HepG2 (cell line): ENCODE data around the gene ACP1. TPM values are rescaled to one million over a fixed set of nuclear protein-coding genes. Genes with fewer than 3 reads are reported as not detected.

Experiments used
- ATF7 ChIP-seq, 2 experiments: fragments of 450-650 bp in 1 of 2; sonication (generic) in 1 of 2; formaldehyde crosslinking in 1 of 2; IDR thresholded peaks; 2 replicates each; pipeline versions ENCODE4 v1.4.0 to v1.6.1; 2016 to 2020; ENCODE audit warnings: antibody characterized with exemption in 1 of 2, mild to moderate bottlenecking in 1 of 2, missing genetic modification reagents in 1 of 2
- BCL3 ChIP-seq: sonication (generic); formaldehyde crosslinking; IDR thresholded peaks from 2 replicates; pipeline ENCODE4 v1.5.1; 2020; ENCODE audit warnings: mild to moderate bottlenecking, missing genetic modification reagents, moderate library complexity
- DMAP1 ChIP-seq: IDR thresholded peaks from 2 replicates; pipeline ENCODE4 v1.6.1; 2016
- GPN1 ChIP-seq: sonication (generic); formaldehyde crosslinking; IDR thresholded peaks from 2 replicates; pipeline ENCODE4 v1.5.1; 2020; ENCODE audit warnings: missing genetic modification reagents, borderline replicate concordance
- KDM2A ChIP-seq: sonication (generic); formaldehyde crosslinking; IDR thresholded peaks from 2 replicates; pipeline ENCODE4 v1.4.0; 2020; ENCODE audit warnings: low read depth, missing genetic modification reagents, borderline replicate concordance
- NCOA1 ChIP-seq: sonication (generic); formaldehyde crosslinking; IDR thresholded peaks from 2 replicates; pipeline ENCODE4 v1.9.0; 2021; ENCODE audit warnings: missing genetic modification reagents
- RBM22 ChIP-seq: fragments of 200-400 bp; formaldehyde crosslinking; optimal IDR thresholded peaks from 2 replicates; pipeline ENCODE3; 2017; ENCODE audit warnings: mild to moderate bottlenecking, low read length, moderate library complexity
- ZBTB37 ChIP-seq: sonication (generic); formaldehyde crosslinking; IDR thresholded peaks from 2 replicates; pipeline ENCODE4 v1.4.0; 2020; ENCODE audit warnings: mild to moderate bottlenecking, missing genetic modification reagents
- ZBTB44 ChIP-seq: sonication (generic); formaldehyde crosslinking; IDR thresholded peaks from 2 replicates; pipeline ENCODE4 v1.4.0; 2020; ENCODE audit warnings: missing genetic modification reagents
- ZBTB49 ChIP-seq: sonication (generic); formaldehyde crosslinking; IDR thresholded peaks from 2 replicates; pipeline ENCODE4 v1.4.0; 2020; ENCODE audit warnings: missing genetic modification reagents, borderline replicate concordance
- ZNF543 ChIP-seq: sonication (generic); formaldehyde crosslinking; IDR thresholded peaks from 2 replicates; pipeline ENCODE4 v1.4.0; 2020; ENCODE audit warnings: mild to moderate bottlenecking, missing genetic modification reagents
- ZNF547 ChIP-seq: sonication (generic); formaldehyde crosslinking; IDR thresholded peaks from 2 replicates; pipeline ENCODE4 v1.5.1; 2020; ENCODE audit warnings: mild to moderate bottlenecking, missing genetic modification reagents
- ZNF691 ChIP-seq: sonication (generic); formaldehyde crosslinking; IDR thresholded peaks from 2 replicates; pipeline ENCODE4 v1.4.0; 2020; ENCODE audit warnings: missing genetic modification reagents, low read depth, mild to moderate bottlenecking, borderline replicate concordance
- polyA plus RNA-seq, 8 experiments: library from polyadenylated mRNA; depleted of rRNA in 3 of 8; stranded (reverse) in 7 of 8; unstranded in 1 of 8; fragments of >200 nt; fragmentation: Illumina TruSeq in 4 of 8; extraction: Trizol in 4 of 8; gene quantifications; 2 replicates each; pipeline versions ENCODE4 v1.2.1 to v1.2.3, GENCODE V29; 2011 to 2016; ENCODE audit warnings: low read depth in 4 of 8, missing spikeins in 1 of 8, mixed read lengths in 1 of 8; ENCODE audit not compliant: insufficient read depth in 1 of 8
- total RNA-seq, 5 experiments: library from RNA; depleted of rRNA; stranded (reverse); fragments of >200 nt; fragmentation: Illumina TruSeq; extraction: Trizol; gene quantifications; 2 replicates each; pipeline ENCODE4 v1.2.3, GENCODE V29; 2016; ENCODE audit warnings: low read depth in 1 of 5
- TF ChIP-seq, protein P1 (sequence below): sonication (generic); formaldehyde crosslinking; IDR thresholded peaks from 2 replicates; pipeline ENCODE4 v1.5.0; 2020; ENCODE audit warnings: mild to moderate bottlenecking, missing genetic modification reagents
- TF ChIP-seq, protein P2 (sequence below): sonication (generic); formaldehyde crosslinking; conservative IDR thresholded peaks from 2 replicates; pipeline ENCODE4 v1.4.0; 2020; ENCODE audit warnings: missing genetic modification reagents

The ACP1 gene
- total and polyA plus RNA-seq, 2 of the 13 experiments (the other 11 are each of a cell fraction or from before 2014, with no cell fraction given): 246 to 348 TPM

- TF ChIP-seq ZBTB44 (CRISPR knock-in tag): no peak; the same call in 1 of the 2 replicates
- TF ChIP-seq ZNF691 (CRISPR knock-in tag): 0 out of 2 replicates have a peak, but pooled peaks have one; percentile 23
- TF ChIP-seq ZBTB49 (CRISPR knock-in tag): no peak
- no peak for TF ChIP-seq ATF7 (IDR thresholded peaks at IDR 0.05)
- TF ChIP-seq ATF7 (CRISPR knock-in tag; IDR thresholded peaks at IDR 0.05): no peak
- TF ChIP-seq NCOA1 (CRISPR knock-in tag): no peak
- TF ChIP-seq GPN1: 0 out of 2 replicates have a peak, but pooled peaks have one; percentile 25
- TF ChIP-seq, protein P1, sequence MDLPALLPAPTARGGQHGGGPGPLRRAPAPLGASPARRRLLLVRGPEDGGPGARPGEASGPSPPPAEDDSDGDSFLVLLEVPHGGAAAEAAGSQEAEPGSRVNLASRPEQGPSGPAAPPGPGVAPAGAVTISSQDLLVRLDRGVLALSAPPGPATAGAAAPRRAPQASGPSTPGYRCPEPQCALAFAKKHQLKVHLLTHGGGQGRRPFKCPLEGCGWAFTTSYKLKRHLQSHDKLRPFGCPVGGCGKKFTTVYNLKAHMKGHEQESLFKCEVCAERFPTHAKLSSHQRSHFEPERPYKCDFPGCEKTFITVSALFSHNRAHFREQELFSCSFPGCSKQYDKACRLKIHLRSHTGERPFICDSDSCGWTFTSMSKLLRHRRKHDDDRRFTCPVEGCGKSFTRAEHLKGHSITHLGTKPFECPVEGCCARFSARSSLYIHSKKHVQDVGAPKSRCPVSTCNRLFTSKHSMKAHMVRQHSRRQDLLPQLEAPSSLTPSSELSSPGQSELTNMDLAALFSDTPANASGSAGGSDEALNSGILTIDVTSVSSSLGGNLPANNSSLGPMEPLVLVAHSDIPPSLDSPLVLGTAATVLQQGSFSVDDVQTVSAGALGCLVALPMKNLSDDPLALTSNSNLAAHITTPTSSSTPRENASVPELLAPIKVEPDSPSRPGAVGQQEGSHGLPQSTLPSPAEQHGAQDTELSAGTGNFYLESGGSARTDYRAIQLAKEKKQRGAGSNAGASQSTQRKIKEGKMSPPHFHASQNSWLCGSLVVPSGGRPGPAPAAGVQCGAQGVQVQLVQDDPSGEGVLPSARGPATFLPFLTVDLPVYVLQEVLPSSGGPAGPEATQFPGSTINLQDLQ (CRISPR knock-in tag): peak; percentile 68; the same call in 1 of the 2 replicates
- peak; percentile 55 for TF ChIP-seq RBM22
- TF ChIP-seq DMAP1 (CRISPR knock-in tag): peak; percentile 89
- TF ChIP-seq ZNF543: peak; percentile 67; the same call in 1 of the 2 replicates
- peak; percentile 89; the same call in 1 of the 2 replicates for TF ChIP-seq ZNF547 (CRISPR knock-in tag)
- TF ChIP-seq, protein P2, sequence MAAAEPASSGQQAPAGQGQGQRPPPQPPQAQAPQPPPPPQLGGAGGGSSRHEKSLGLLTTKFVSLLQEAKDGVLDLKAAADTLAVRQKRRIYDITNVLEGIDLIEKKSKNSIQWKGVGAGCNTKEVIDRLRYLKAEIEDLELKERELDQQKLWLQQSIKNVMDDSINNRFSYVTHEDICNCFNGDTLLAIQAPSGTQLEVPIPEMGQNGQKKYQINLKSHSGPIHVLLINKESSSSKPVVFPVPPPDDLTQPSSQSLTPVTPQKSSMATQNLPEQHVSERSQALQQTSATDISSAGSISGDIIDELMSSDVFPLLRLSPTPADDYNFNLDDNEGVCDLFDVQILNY (CRISPR knock-in tag): peak; percentile 85
- TF ChIP-seq ZBTB37 (CRISPR knock-in tag): no peak
- peak; percentile 67; the same call in 1 of the 2 replicates for TF ChIP-seq BCL3 (CRISPR knock-in tag)
- peak; percentile 50; the same call in 1 of the 2 replicates for TF ChIP-seq KDM2A
Measured at GRCh38 chr2:264493-265468, at the start of gene ACP1 (continued).
